HepG2 (cell line): Measurements from ENCODE around the gene GSTP1. TPM values are rescaled to one million over a fixed set of nuclear protein-coding genes. Genes with fewer than 3 reads are reported as not detected.

Source experiments
- AGO2 ChIP-seq: fragments of 200-400 bp; formaldehyde crosslinking; optimal IDR thresholded peaks from 2 replicates; pipeline ENCODE3; 2017; ENCODE audit warnings: mild to moderate bottlenecking, low read depth, low read length, moderate library complexity
- ATAD3A ChIP-seq: sonication (generic); formaldehyde crosslinking; IDR thresholded peaks from 2 replicates; pipeline ENCODE4 v1.4.0; 2020; ENCODE audit warnings: missing genetic modification reagents
- BCL6 ChIP-seq: IDR thresholded peaks from 2 replicates; pipeline ENCODE4 v1.6.1; 2016; ENCODE audit warnings: missing genetic modification reagents, missing compliant biosample characterization
- GABPA ChIP-seq, 2 experiments: IDR thresholded peaks; 2 replicates each; pipeline ENCODE4 v1.6.1; 2011 to 2016; ENCODE audit warnings: low read depth in 2 of 2, low read length in 1 of 2, missing biosample characterization in 1 of 2, missing genetic modification characterization in 1 of 2
- KDM2A ChIP-seq: sonication (generic); formaldehyde crosslinking; IDR thresholded peaks from 2 replicates; pipeline ENCODE4 v1.4.0; 2020; ENCODE audit warnings: low read depth, missing genetic modification reagents, borderline replicate concordance
- MIER3 ChIP-seq: IDR thresholded peaks from 2 replicates; pipeline ENCODE4 v1.6.1; 2016; ENCODE audit warnings: missing compliant biosample characterization, borderline replicate concordance
- NAIF1 ChIP-seq: sonication (generic); formaldehyde crosslinking; IDR thresholded peaks from 2 replicates; pipeline ENCODE4 v1.5.0; 2020; ENCODE audit warnings: mild to moderate bottlenecking, missing genetic modification reagents, borderline replicate concordance
- PHF20 ChIP-seq: sonication (generic); formaldehyde crosslinking; IDR thresholded peaks from 2 replicates; pipeline ENCODE4 v1.5.0; 2020; ENCODE audit warnings: mild to moderate bottlenecking, missing genetic modification reagents
- SP5 ChIP-seq: IDR thresholded peaks from 2 replicates; pipeline ENCODE4 v1.6.1; 2016; ENCODE audit warnings: low read depth, borderline replicate concordance
- ZFX ChIP-seq: sonication (generic); formaldehyde crosslinking; IDR thresholded peaks from 2 replicates; pipeline ENCODE4 v1.4.0; 2020; ENCODE audit warnings: mild to moderate bottlenecking, low read depth, missing genetic modification reagents, moderate library complexity
- ZNF329 ChIP-seq: sonication (generic); formaldehyde crosslinking; IDR thresholded peaks from 2 replicates; pipeline ENCODE4 v1.9.0; 2021; ENCODE audit warnings: low read depth, mild to moderate bottlenecking, missing genetic modification reagents
- ZNF614 ChIP-seq: IDR thresholded peaks from 2 replicates; pipeline ENCODE4 v1.6.1; 2018; ENCODE audit warnings: missing biosample characterization, missing genetic modification reagents, inconsistent platforms, borderline replicate concordance
- polyA plus RNA-seq, 8 experiments: library from polyadenylated mRNA; depleted of rRNA in 3 of 8; stranded (reverse) in 7 of 8; unstranded in 1 of 8; fragments of >200 nt; fragmentation: Illumina TruSeq in 4 of 8; extraction: Trizol in 4 of 8; gene quantifications; 2 replicates each; pipeline versions ENCODE4 v1.2.1 to v1.2.3, GENCODE V29; 2011 to 2016; ENCODE audit warnings: low read depth in 4 of 8, missing spikeins in 1 of 8, mixed read lengths in 1 of 8; ENCODE audit not compliant: insufficient read depth in 1 of 8
- total RNA-seq, 5 experiments: library from RNA; depleted of rRNA; stranded (reverse); fragments of >200 nt; fragmentation: Illumina TruSeq; extraction: Trizol; gene quantifications; 2 replicates each; pipeline ENCODE4 v1.2.3, GENCODE V29; 2016; ENCODE audit warnings: low read depth in 1 of 5
- TF ChIP-seq, protein P1 (sequence below): sonication (generic); formaldehyde crosslinking; IDR thresholded peaks from 2 replicates; pipeline ENCODE4 v1.5.1; 2020; ENCODE audit warnings: mild to moderate bottlenecking, missing genetic modification reagents, borderline replicate concordance
- TF ChIP-seq, protein P2 (sequence below): IDR thresholded peaks from 2 replicates; pipeline ENCODE4 v1.6.1; 2016; ENCODE audit warnings: missing compliant biosample characterization, missing genetic modification reagents, borderline replicate concordance
- TF ChIP-seq, protein P3 (sequence below): sonication (generic); formaldehyde crosslinking; IDR thresholded peaks from 2 replicates; pipeline ENCODE4 v1.4.0; 2020; ENCODE audit warnings: missing genetic modification reagents

Gene GSTP1
- total and polyA plus RNA-seq, 2 of the 13 experiments (the other 11 are each of a cell fraction or from before 2014, with no cell fraction given) = not detected

DNA sequence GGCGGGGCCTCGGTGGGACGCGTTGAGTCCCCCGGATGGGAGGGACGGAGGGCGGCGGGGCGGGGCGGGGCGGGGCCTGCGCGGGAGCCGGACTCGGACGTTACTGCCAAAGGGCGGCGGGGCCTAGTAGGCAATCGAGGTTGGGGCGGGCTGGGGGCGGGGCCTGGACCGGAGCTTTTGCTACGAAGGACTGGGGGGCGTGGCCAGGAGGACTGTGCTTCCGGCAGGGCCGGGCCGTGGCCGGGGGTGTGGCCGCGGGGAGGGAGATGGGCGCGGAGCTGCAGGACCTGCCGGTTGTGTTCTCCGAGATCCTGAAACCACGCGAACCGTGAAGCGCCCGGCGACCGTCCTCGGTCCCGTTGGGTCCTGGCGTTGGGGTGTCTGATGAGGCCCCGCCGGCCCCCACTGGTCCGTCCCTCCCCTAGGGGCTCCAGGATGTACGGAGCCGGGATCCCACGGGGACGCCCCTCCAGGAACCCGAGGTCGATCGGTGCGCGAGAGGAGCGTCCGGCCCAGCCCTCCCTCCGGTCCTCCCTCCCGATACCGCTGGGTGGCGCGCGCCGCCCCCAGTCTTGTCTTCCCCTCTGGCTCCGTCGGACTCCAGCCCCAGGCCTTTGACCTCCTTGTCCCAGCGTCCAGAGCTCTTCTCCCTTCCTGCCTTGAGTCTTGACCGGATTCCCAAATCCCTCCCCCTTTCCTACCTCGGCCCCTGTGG is 46.8 kb downstream of the GSTP1 start (continued):
- TF ChIP-seq, protein P1, sequence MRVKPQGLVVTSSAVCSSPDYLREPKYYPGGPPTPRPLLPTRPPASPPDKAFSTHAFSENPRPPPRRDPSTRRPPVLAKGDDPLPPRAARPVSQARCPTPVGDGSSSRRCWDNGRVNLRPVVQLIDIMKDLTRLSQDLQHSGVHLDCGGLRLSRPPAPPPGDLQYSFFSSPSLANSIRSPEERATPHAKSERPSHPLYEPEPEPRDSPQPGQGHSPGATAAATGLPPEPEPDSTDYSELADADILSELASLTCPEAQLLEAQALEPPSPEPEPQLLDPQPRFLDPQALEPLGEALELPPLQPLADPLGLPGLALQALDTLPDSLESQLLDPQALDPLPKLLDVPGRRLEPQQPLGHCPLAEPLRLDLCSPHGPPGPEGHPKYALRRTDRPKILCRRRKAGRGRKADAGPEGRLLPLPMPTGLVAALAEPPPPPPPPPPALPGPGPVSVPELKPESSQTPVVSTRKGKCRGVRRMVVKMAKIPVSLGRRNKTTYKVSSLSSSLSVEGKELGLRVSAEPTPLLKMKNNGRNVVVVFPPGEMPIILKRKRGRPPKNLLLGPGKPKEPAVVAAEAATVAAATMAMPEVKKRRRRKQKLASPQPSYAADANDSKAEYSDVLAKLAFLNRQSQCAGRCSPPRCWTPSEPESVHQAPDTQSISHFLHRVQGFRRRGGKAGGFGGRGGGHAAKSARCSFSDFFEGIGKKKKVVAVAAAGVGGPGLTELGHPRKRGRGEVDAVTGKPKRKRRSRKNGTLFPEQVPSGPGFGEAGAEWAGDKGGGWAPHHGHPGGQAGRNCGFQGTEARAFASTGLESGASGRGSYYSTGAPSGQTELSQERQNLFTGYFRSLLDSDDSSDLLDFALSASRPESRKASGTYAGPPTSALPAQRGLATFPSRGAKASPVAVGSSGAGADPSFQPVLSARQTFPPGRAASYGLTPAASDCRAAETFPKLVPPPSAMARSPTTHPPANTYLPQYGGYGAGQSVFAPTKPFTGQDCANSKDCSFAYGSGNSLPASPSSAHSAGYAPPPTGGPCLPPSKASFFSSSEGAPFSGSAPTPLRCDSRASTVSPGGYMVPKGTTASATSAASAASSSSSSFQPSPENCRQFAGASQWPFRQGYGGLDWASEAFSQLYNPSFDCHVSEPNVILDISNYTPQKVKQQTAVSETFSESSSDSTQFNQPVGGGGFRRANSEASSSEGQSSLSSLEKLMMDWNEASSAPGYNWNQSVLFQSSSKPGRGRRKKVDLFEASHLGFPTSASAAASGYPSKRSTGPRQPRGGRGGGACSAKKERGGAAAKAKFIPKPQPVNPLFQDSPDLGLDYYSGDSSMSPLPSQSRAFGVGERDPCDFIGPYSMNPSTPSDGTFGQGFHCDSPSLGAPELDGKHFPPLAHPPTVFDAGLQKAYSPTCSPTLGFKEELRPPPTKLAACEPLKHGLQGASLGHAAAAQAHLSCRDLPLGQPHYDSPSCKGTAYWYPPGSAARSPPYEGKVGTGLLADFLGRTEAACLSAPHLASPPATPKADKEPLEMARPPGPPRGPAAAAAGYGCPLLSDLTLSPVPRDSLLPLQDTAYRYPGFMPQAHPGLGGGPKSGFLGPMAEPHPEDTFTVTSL = 0 out of 2 replicates have a peak, but pooled peaks have one; percentile 50
- TF ChIP-seq ZNF329 (CRISPR knock-in tag) (no peak), ZFX (CRISPR knock-in tag) (peak; percentile 63), ZNF614 (0 out of 2 replicates have a peak, but pooled peaks have one; percentile 26), ATAD3A (CRISPR knock-in tag) (no peak), BCL6 (CRISPR knock-in tag) (0 out of 2 replicates have a peak, but pooled peaks have one; percentile 25), GABPA (IDR thresholded peaks at IDR 0.05; ENCODE audit: low read depth, low read length) (no peak), GABPA (CRISPR knock-in tag; IDR thresholded peaks at IDR 0.05; ENCODE audit: low read depth) (peak; percentile 74), MIER3 (CRISPR knock-in tag) (no peak), KDM2A (CRISPR knock-in tag) (peak; percentile 91), PHF20 (CRISPR knock-in tag) (peak; percentile 11; the same call in 1 of the 2 replicates), AGO2 (peak; percentile 88), NAIF1 (CRISPR knock-in tag) (no peak), SP5 (CRISPR knock-in tag) (peak; percentile 24; the same call in 1 of the 2 replicates)
- TF ChIP-seq, protein P2, sequence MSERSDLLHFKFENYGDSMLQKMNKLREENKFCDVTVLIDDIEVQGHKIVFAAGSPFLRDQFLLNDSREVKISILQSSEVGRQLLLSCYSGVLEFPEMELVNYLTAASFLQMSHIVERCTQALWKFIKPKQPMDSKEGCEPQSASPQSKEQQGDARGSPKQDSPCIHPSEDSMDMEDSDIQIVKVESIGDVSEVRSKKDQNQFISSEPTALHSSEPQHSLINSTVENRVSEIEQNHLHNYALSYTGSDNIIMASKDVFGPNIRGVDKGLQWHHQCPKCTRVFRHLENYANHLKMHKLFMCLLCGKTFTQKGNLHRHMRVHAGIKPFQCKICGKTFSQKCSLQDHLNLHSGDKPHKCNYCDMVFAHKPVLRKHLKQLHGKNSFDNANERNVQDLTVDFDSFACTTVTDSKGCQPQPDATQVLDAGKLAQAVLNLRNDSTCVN (CRISPR knock-in tag) = 0 out of 2 replicates have a peak, but pooled peaks have one; percentile 40
- TF ChIP-seq, protein P3, sequence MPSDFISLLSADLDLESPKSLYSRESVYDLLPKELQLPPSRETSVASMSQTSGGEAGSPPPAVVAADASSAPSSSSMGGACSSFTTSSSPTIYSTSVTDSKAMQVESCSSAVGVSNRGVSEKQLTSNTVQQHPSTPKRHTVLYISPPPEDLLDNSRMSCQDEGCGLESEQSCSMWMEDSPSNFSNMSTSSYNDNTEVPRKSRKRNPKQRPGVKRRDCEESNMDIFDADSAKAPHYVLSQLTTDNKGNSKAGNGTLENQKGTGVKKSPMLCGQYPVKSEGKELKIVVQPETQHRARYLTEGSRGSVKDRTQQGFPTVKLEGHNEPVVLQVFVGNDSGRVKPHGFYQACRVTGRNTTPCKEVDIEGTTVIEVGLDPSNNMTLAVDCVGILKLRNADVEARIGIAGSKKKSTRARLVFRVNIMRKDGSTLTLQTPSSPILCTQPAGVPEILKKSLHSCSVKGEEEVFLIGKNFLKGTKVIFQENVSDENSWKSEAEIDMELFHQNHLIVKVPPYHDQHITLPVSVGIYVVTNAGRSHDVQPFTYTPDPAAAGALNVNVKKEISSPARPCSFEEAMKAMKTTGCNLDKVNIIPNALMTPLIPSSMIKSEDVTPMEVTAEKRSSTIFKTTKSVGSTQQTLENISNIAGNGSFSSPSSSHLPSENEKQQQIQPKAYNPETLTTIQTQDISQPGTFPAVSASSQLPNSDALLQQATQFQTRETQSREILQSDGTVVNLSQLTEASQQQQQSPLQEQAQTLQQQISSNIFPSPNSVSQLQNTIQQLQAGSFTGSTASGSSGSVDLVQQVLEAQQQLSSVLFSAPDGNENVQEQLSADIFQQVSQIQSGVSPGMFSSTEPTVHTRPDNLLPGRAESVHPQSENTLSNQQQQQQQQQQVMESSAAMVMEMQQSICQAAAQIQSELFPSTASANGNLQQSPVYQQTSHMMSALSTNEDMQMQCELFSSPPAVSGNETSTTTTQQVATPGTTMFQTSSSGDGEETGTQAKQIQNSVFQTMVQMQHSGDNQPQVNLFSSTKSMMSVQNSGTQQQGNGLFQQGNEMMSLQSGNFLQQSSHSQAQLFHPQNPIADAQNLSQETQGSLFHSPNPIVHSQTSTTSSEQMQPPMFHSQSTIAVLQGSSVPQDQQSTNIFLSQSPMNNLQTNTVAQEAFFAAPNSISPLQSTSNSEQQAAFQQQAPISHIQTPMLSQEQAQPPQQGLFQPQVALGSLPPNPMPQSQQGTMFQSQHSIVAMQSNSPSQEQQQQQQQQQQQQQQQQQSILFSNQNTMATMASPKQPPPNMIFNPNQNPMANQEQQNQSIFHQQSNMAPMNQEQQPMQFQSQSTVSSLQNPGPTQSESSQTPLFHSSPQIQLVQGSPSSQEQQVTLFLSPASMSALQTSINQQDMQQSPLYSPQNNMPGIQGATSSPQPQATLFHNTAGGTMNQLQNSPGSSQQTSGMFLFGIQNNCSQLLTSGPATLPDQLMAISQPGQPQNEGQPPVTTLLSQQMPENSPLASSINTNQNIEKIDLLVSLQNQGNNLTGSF (CRISPR knock-in tag) = 0 out of 2 replicates have a peak, but pooled peaks have one; percentile 36
